ENCODE data around the gene KRTAP5-10.
"Not testable (repeated sequence)": the region's sequence is repeated elsewhere in the genome, so short reads cannot be mapped to it uniquely, and the experiment has no call there.

DNA sequence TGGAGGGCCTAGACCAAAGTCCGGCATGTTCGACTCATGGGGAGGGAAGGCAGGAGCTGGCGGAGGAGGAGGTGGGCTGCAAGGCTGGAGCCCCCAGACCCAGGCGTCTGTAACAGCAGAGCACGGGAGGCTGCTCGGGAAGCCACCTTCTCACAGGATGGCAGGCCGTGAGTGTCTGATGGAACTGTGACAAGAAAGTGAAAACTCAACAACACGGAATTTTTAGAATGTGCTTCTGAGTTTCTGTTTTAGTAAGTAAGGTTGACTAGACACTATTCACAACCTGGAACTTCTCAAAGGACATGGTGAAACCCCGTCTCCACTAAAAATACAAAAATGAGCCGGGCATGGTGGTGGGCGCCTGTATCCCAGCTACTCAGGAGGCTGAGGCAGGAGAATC lies 25.4 kb upstream of the KRTAP5-10 start:
- TF ChIP-seq, protein P1, sequence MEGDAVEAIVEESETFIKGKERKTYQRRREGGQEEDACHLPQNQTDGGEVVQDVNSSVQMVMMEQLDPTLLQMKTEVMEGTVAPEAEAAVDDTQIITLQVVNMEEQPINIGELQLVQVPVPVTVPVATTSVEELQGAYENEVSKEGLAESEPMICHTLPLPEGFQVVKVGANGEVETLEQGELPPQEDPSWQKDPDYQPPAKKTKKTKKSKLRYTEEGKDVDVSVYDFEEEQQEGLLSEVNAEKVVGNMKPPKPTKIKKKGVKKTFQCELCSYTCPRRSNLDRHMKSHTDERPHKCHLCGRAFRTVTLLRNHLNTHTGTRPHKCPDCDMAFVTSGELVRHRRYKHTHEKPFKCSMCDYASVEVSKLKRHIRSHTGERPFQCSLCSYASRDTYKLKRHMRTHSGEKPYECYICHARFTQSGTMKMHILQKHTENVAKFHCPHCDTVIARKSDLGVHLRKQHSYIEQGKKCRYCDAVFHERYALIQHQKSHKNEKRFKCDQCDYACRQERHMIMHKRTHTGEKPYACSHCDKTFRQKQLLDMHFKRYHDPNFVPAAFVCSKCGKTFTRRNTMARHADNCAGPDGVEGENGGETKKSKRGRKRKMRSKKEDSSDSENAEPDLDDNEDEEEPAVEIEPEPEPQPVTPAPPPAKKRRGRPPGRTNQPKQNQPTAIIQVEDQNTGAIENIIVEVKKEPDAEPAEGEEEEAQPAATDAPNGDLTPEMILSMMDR (IDR thresholded peaks at IDR 0.05): not testable (repeated sequence)
- TF ChIP-seq POLR2A (IDR thresholded peaks at IDR 0.05): not testable (repeated sequence)
